Measurements from ENCODE around the gene TEX12.
A peak's percentile ranks its signal among the peaks of the same experiment; 100 is the strongest.
"Not testable (repeated sequence)": the region's sequence is repeated elsewhere in the genome, so short reads cannot be mapped to it uniquely, and the experiment has no call there.

TEX12 gene

GRCh38 chr11:112167145-112167544 is at the start of gene TEX12:
TEX12 (plus strand) TSS chr11:112167372; CDS start chr11:112169269, 1,897 bp downstream.
- DNase-seq: no peak

GRCh38 chr11:112118176-112118575 is 49.0 kb upstream of the TEX12 start:
- DNase-seq: no peak

GRCh38 chr11:112121981-112122615 is 45.1 kb upstream of the TEX12 start:
- DNase-seq: no peak

GRCh38 chr11:112123129-112123528 is 44.0 kb upstream of the TEX12 start:
- DNase-seq: no peak

- no peak for DNase-seq
These were observed 40.1 kb upstream of the TEX12 start for GRCh38 chr11:112127056-112127455.

GRCh38 chr11:112128483-112129121 is 38.6 kb upstream of the TEX12 start:
- DNase-seq: peak; percentile 93

- no peak for DNase-seq
These were observed 37.5 kb upstream of the TEX12 start for GRCh38 chr11:112129656-112130055.

GRCh38 chr11:112132737-112133136 is 34.4 kb upstream of the TEX12 start:
- DNase-seq: no peak

GRCh38 chr11:112134473-112134872 is 32.7 kb upstream of the TEX12 start:
- no peak for DNase-seq

- no peak for DNase-seq
These were observed 23.6 kb upstream of the TEX12 start for GRCh38 chr11:112143597-112143996.

GRCh38 chr11:112150517-112150916 is 16.7 kb upstream of the TEX12 start:
- no peak for DNase-seq

GRCh38 chr11:112156153-112156955 is 10.8 kb upstream of the TEX12 start:
- no peak for DNase-seq

GRCh38 chr11:112156956-112157766 is 10.0 kb upstream of the TEX12 start:
- peak; percentile 99 for DNase-seq

GRCh38 chr11:112159098-112160065 is 7.8 kb upstream of the TEX12 start:
- no peak for DNase-seq

GRCh38 chr11:112160091-112160848 is 6.9 kb upstream of the TEX12 start:
- no peak for DNase-seq

- no peak for DNase-seq
These were observed 6.2 kb upstream of the TEX12 start for GRCh38 chr11:112161012-112161411.

- DNase-seq: not testable (repeated sequence)
These were observed 5.0 kb upstream of the TEX12 start for GRCh38 chr11:112162200-112162599.

GRCh38 chr11:112162761-112163546 is 4.2 kb upstream of the TEX12 start:
- no peak for DNase-seq

- no peak for DNase-seq
These were observed 3.1 kb upstream of the TEX12 start, which contains the start of gene IL18 for GRCh38 chr11:112163875-112164685. IL18 (minus strand) TSS chr11:112164094; CDS start chr11:112155053, 9,041 bp downstream.

Measured in fibroblast of skin of right biceps (primary cell).